Stimulated activated CD8-positive, alpha-beta memory T cell treated with anti-CD3 and anti-CD28 coated beads, Interleukin-4, amount 100 ng/mL, for 4 hours (primary cell): ENCODE measurements around the gene ETV5.

Experiments used
- DNase-seq, 2 donors: peaks; one replicate each; pipeline ENCODE4 v3.0.0-alpha.2; 2020; ENCODE audit warnings: low read depth in 2 of 2, low spot score in 1 of 2

ETV5 gene

DNA sequence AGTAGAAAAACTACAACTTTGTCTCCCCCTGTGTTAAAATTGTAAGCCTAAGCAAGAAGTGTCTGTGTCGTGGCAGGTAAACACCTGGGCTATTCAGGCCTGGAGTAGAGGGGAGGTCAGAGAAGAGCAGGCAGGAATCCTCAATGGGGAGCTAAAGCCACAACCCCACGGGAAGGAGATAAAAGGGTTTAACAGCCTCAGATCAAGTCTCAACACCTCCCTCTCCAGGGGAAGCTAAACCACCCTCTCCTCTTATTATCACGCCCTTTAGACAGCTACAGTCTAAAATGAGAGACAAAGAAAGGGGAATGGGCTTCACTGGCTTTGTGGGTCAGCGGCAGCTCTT, 11.6 kb downstream of the ETV5 start:
- DNase-seq: no peak

DNA sequence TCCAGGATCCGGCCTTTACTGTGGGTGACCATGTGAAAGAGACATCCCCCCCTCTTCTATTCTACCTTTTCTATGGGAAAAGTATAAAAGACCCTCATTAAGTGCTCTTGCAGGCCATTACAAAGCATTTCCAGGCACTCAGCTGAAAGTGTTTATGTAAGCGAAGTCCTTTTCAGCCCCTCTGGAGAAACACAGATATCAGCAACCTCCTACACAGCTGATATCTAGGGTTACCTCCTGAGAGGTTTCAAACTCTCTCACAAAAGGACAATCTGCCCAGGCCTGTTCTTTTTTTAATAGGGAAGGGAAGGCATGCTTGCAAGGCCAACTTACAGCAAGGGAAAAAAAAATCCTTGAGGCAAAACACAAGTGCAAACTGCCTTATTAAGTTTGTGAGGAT, 12.6 kb downstream of the ETV5 start:
- no peak for DNase-seq

DNA sequence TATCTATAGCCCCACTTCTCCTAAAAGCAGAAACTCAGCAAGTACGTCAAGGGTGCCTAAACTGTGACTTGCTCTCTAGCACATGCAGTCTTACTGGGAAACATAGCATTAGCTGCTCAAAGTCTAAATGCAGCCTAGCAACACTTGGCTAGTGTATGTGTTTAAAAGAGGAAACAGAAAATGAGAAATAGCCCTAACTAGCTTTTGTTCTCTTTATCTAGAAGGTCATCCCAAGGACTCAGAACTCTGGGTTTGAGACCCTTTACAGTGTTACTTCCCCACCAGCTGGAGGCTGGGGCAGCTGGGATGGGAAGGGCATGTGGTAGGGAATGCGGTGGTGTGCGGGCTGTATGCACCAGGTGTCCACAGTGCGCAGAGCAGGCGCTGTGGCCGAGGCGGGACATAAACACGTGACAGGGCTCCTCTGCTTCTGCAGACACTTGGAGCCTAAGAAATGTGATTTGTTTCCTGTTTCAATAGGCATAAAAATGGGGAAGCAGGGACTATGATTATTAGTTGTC, 13.3 kb downstream of the ETV5 start:
- no peak for DNase-seq

DNA sequence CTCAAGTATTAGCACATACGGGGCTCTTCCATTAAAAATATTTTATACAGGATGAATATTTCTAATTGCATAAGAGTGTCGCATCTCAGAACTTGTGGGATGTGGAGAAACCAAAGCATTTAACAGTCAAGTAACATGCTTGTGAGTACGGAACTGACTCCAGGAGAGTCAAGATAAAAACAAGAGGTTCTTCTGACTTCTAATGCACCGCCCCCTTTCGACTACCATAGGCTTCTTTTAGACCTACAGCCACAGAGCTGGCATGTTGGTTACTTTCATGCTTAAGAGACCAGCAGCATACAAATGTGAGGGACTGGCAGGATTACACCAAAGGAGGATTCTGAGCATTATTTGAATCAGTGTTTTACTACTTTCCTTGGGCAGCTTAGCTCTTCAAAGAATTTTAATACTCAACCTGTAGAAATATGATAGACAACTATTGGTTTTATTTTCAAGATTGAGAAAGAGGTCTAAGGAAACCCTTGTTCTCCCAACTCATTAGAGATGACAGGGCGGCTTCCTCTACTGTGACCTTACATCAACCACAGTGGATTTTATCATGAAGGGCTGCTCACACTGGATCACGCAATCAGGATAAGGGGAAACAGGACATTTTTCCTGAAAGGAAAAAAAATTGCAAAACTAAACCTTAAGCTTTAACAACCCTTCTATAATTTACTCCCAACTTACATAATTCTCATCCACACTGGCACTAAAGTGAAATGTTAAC, 14.0 kb downstream of the ETV5 start:
- no peak for DNase-seq

DNA sequence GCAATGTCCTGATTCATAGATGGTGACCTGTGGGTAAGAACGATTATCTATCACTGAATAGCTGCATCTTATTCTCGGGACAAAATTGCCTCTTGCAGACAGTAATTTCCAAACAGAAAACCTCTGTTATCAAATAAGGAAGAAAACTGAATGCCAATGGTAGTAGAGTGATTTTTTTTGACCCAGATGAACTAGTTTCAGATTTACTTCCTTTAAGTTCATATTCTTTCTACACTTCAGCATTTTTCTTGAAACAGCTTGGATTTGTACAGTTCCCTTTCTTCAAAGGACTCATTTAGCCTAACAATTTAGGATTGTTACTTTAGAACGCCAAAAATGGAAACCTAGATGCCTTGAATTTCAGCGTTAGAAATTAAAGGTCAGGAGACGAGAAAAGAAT, 14.6 kb downstream of the ETV5 start:
- no peak for DNase-seq

DNA sequence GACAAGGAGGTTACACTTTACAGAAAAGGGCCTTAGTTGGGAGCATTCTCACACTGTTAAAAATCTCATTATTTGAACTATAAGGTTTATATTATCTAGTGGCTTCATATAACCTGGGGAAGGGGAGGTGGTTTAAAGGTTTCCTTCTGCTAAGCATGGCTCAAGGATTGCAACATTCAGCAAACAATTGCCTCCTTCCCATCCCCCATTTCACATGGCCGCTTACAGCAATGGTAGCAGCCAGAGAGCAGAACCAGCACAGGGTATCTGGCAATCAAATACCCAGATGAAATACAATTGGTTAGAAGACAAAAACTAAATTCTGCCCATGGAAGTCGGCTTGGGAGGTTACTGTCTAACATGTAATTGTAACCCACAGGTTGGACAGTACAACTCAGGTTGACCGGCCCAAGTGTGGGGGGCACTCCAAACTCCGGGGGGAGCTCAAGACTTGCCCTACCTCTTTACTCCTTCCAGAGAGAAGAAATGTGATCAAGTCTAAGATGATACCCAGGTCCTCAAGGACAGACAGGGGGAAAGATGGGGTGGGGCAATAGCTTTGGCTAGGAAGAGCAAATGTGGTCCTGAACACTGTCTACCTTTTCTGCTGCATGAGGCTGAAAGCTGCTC, 15.5 kb downstream of the ETV5 start:
- no peak for DNase-seq

DNA sequence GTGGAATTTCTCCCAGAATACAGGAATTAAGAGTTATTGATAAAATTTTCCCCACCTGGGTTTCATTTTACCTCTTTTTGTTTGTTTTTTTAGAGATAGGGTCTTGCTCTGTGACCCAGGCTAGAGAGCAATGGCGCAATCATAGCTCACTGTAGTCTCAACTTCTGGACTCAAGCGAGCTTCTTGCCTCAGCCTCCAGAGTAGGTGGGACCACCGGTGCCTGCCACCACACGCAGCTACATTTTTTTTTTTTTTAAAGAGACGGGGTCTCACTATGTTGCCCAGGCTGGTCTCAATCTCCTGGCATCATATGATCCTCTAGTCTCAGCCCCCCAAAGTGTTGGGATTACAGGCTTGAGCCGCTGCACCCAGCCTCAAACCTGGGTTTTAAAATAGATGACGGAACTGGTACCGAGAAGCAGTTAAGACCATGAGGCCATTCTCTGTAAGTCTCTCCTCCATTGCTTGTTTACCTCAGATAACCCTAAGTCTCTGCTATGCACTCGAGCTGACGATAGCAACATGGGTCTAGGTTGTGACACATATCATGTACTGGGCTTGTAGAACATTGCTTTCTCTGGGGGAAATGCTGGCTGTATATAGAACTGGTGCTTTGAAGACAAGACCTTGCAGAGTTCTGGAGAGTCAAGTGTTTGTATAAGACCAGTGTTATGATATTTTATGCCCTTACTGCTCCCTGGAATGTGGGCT, 16.4 kb downstream of the ETV5 start:
- no peak for DNase-seq

DNA sequence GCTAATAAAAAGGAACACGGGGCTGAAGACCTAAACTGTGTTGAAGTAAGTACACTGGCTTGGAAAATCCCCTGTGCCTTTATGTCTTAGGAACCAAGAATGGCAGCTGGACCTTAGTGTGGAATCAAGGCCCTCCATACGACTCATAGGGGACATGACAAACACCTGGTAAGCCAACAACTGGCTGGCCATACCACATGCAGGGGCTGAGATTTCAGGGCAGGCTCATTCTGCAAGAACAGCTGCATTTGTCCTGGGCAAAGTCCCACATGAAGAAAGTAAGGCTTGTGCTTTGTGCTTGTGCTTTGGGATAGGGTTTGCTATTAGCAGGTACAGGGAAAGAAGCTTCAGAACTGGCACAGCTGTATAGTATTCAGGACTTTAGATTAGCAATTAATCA, 18.0 kb downstream of the ETV5 start:
- no peak for DNase-seq

DNA sequence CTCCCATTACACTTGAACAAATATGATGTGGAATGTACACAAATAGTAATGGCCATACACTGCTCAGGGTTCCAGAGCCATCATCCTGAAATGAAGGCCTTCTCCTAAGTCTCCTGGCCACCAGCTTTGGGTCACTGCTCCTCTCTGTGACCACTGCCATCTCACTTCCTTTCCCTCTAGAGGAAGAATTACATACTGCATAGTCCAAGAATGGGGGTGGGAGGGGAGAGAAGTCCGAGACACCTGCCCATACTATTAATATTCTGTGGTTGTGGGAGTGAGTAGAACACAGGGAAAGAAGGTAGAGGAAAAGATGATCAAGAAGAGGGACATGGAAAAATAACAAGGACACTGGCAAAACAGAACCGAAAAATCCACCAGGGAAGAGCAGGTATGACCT, 20.6 kb downstream of the ETV5 start:
- no peak for DNase-seq

DNA sequence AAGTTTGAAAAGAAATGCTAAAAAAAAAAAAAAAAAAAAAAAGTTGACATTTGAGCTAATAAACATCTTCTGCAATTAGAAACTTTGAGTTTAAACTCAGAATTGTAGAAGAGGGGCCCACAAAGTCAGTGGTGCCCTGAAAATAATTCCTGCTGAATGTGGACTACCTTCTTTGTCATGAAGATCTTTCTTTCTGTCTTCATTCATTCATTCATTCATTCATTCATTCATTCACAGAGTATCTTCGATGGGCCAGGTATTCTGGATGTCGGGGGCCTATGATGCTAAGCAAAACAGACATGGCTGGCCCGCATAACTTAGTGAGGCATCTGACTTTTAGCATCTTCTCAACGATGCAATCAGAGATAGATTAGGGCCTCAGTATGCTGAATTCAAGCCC, 24.6 kb downstream of the ETV5 start:
- DNase-seq: no peak

DNA sequence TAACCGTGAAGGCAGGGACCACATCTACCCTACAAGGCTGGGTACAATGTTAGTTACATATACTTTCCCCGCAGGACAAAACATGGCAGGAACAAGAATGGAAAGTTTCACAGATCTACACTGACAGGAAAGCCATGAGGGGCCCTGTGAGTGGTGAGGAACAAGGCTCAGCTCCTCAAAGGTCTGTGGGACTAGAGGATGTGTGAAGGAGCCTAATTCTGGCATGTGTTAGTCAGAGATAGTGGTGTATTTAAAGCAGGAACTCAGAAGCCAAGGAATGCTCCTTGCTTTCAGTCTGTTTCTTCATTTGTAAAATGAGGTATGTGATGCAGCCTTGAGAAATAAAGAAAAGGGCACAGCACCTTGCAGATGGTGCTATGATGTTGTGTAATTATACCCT, 25.1 kb downstream of the ETV5 start:
- DNase-seq: no peak

DNA sequence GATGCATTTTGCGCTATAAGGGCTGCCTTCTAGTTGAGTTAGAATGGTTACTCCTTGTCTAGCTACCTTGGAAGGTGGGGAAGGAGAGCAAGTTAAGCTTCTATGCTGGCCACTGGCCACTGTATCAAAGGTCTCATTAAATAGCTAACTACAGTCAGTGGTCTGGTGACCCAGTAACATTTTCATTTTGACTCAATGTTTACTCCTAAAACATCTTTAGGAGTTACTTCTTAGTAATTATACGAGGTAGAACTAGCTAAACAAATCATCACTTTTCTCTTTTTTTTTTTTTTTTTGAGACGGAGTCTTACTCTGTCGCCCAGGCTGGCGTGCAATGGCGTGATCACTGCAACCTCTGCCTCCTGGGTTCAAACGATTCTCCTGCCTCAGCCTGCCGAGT, 26.7 kb downstream of the ETV5 start:
- DNase-seq: no peak

DNA sequence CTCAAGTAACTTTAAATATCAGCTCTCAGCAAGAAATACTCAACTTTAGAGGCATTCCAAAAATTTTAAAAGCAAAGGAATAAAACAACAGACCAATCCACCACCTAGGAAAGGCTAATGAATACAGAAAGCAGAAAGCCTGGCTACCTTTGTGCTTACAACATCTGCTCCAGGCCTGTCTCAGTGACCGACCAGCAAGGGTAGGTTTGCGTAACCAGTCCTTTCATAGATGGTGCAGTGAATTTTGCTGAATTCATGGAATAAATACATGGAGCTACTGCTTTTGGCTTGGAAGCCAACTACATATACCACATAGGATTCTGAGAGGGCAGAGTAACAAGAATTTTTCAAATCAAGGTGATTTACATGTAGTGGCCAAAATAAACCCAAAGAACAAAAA, 27.2 kb downstream of the ETV5 start:
- no peak for DNase-seq

DNA sequence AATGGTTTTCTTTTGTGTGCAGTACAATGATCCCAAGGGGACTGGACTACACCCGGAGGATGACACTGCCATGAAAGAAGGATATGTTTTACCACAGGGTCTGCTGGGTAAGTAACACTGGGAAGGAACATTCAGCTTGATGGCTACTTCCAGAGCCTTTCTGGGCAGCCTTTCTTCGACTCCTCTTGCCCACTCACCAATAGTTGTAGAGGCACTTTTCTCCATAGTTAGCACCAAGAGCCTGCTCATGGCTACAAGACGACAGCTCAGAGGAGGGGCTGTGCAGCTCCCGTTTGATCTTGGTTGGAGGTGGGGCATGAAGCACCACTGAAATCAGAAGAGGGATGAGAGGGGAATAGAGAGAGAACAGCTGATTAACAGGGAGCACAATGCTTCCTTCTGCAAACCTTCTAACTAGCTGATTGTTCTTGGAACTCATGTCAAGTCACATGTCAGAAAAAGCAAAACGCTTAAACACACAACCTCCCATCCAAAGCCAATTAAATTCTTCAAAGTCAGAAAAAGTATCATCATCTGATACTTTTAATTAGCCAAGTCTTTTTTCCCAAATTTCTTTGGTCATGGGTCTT, 27.9 kb downstream of the ETV5 start:
- DNase-seq: no peak

DNA sequence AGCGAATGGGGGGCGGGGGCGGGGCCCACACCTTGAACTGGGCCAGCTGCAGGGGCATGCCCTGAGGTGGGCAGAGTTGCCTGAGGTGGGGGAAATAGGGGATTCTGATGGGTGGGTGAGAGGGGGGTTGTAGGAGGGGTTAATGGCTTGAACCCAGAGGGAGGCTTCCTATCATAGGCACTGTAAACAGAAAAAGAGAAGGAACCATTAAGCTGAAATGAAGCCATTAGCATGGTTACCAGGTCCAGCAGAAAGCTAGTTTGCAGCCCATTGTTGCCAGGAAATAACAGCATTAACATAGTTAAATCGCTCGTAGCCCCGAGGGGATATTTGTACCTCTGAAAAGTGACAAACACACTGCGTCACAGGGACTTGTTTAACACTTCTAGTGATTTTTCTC, 29.0 kb downstream of the ETV5 start:
- no peak for DNase-seq

DNA sequence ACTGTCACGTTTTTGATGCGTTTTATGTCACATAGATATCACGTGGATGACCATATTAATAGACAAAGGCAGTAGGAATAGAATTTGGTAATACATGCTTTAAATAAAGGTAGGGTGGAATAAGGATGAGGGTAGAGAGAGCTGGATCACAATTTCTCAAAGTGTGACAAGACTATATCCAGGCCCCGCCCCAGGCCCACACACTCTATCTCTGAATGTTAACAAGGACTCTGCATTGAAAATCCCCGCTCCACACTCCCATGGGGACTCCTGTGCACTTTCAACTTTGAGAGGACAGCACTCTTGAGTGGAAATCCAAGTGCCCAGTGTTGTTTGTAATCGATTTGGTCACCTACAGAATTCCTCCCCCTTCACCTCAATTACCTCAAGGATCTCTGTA, 31.4 kb downstream of the ETV5 start:
- no peak for DNase-seq

DNA sequence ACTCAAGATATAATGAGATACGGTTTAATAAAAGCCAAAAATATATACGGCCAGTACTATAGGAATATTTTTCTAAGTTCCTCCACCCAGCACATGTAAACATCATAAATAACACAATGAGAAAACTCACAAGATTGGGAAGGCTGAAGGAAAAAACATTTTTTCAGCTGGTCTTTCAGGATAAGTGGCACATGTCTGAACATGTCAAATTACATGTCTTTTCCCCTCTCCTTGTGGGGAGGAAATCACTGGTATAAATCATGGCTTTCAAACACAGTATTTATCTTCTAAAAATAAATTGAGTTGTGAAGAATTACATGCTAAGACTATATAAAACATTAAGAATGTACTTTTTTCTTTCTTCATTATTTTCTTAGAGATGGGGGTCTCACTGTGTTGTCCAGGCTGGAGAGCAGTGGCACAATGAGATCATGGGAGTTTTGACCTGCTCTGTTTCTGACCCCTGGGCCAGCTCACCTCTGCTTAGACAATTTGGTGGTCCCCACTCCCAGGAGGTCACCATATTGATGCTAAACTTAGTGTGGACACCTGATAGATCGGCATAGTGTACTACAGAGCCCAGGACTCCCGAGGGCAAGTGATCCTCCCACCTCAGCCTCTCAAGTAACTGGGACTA, 32.8 kb downstream of the ETV5 start:
- no peak for DNase-seq

DNA sequence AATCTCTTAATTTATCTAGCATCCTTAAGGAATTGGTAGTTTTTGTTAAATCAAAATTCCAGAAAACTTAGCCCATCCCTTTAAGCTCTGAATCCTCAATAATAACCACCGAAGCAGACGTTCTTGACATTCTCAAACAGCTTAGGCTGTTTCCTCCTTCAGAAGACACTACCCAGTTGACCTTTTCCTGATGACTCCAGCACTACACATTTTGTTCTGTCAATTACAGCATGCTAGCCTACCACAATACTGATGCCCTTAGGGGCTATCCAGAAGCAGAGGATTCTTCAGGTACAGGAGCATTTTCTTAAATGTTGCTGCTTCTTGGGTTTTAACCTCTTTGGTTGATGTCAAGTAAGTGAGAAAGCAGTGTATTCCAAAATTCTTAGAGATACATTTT, 33.4 kb downstream of the ETV5 start:
- no peak for DNase-seq

DNA sequence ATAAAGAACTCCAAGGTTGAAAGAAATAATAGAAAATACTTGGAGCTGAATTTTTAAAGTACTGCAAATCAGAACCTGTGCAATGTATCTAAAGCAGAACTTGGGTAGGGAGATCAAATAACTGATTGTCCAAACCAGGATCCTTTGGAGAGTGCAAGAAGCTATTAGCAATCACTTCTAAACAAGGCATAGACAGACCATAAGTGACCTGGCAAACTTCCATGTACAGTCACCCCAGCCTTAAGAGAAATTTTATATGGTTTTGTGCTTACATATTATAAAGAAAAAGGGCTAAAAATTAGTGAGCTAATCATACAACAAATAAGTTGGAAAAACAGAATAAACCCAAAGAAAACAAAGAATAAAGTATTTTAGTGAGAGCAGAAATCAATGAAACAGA, 35.2 kb downstream of the ETV5 start:
- no peak for DNase-seq

DNA sequence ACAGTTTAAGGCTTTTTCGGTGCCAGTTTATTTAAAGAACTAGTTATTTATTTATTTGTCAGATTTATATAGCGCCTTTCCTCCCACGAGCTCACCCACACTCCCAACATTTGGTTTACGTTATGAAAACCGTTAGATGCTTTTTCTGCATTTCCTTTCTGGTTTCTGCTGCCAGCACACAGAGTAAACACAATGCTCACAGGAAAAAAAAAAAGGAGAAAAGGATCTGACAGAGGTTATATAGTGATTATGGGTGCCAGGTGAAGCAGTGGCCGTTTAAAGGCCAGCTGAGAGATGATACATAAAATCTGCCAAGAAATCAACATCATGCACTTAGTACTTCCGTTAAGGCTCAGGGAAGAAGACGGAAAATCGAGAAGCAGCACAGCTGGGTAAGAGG, 37.9 kb downstream of the ETV5 start:
- DNase-seq: no peak

DNA sequence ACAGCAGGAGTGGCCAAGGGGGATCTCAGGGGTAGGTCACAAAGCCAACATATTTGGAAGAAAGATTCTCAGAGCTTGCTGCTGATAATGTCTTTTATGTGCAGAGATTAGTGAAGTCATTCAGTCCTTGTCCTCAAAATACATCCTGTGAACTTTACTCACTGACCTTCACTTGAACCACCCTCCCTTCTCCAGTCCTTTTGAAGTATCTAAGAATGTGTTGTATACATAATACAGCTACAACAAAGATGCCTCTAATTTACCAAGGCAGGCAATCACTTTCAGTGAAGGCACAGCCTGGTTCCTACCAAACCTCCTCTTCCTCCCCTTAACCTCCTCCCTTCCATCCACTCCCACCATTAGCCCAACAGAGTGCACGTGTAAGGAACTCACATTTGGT, 38.3 kb downstream of the ETV5 start:
- DNase-seq: no peak

DNA sequence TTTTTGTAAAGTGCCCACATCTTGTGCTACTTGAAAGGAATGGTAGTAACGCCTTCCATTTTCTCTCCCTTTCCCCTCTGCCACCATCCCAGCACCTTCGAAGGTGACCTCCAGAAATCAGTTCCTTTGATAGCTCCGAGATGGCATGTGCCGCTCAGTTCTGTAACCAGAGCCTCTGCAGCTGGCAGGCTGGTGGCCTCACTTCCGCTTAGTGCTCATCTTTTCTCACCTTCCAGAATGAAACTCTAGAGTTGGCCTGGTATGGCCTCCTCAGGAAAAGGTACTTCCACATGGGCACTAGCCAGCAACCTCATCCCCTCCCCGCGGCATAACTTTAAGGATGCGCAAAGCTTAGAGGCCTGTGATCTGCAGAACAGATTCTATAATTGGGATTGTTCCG, 38.8 kb downstream of the ETV5 start:
- no peak for DNase-seq
